Adrenal gland (tissue), 12 donors: ENCODE results near the gene PDE6G. TPM values are rescaled to one million over a fixed set of nuclear protein-coding genes. Genes with fewer than 3 reads are reported as not detected.

Experiments used
- DNase-seq, 7 donors: peaks; one replicate each; pipeline ENCODE4 v3.0.0-alpha.2; 2019 to 2020
- H3K27ac ChIP-seq, 5 donors: fragments of 200-600 bp; sonication (generic) in 4 of 5; 1 replicate in 3 of 5; 2 replicates in 2 of 5; pipeline versions ENCODE4 v1.5.1 to v1.8.0; 2016 to 2020; ENCODE audit warnings: mild to moderate bottlenecking in 1 of 5
- H3K27me3 ChIP-seq: fragments of 200-600 bp; 2 replicates; pipeline ENCODE4 v1.8.0; 2021
- H3K36me3 ChIP-seq, 2 donors: fragments of 200-600 bp; replicated peaks in 1 of 2; 1 replicate in 1 of 2; 2 replicates in 1 of 2; pipeline versions ENCODE4 v1.5.1 to v1.8.0; 2018 to 2022
- H3K4me1 ChIP-seq, 2 donors: fragments of 200-600 bp; replicated peaks in 1 of 2; 1 replicate in 1 of 2; 2 replicates in 1 of 2; pipeline versions ENCODE4 v1.5.1 to v1.8.0; 2018 to 2021
- H3K4me3 ChIP-seq, 4 donors: fragments of 200-600 bp; sonication (generic) in 3 of 4; one replicate each; pipeline ENCODE4 v1.5.1; 2016 to 2018
- H3K9me3 ChIP-seq, 3 donors: fragments of 200-600 bp; sonication (generic) in 1 of 3; replicated peaks in 1 of 3; 1 replicate in 2 of 3; 2 replicates in 1 of 3; pipeline versions ENCODE4 v1.5.1 to v1.8.0; 2016 to 2021
- CTCF ChIP-seq, 6 experiments: fragments of 450-650 bp in 4 of 6; fragments of 200-600 bp in 2 of 6; sonication (generic) in 1 of 6; IDR thresholded peaks; 1 replicate in 5 of 6; 2 replicates in 1 of 6; pipeline versions ENCODE4 v1.5.1 to v1.8.0; 2016 to 2021; ENCODE audit warnings: antibody characterized with exemption in 6 of 6, mild to moderate bottlenecking in 2 of 6, moderate library complexity in 1 of 6
- POLR2A ChIP-seq, 2 donors: fragments of 450-650 bp; IDR thresholded peaks; one replicate each; pipeline ENCODE4 v1.6.1; 2017; ENCODE audit warnings: antibody characterized with exemption in 2 of 2, mild to moderate bottlenecking in 2 of 2, moderate library complexity in 1 of 2
- WGBS, 4 donors: extraction: QIAGEN DNeasy Blood & Tissue Kit in 2 of 4; methylation state at CpG; one replicate each; pipeline versions ENCODE4 v1.1.5 to v1.1.7; 2013 to 2017; 5-methylcytosine and 5-hydroxymethylcytosine counted together
- intact Hi-C, 2 donors: fragments of 100-400 bp; cut with DNase I; formaldehyde crosslinking; loops; one replicate each; pipeline versions ENCODE4 v1.14.1 to v1.15.0; 2022 to 2023
- polyA plus RNA-seq, 3 donors: library from polyadenylated mRNA; stranded (reverse); fragments of 200-250 nt in 2 of 3; fragments of 350-450 nt in 1 of 3; fragmentation: Illumina TruSeq in 1 of 3; extraction: RNeasy Lipid Tissue Mini Kit (QIAGEN cat#74804) in 1 of 3; gene quantifications; one replicate each; pipeline ENCODE4 v1.2.3, GENCODE V29; 2013 to 2014
- total RNA-seq, 9 donors: library from RNA; depleted of rRNA in 4 of 9; stranded (reverse); fragments of >200 nt in 4 of 9; fragments of 120-200 nt in 1 of 9; fragmentation: NEBNext Ultra II Directional in 1 of 9; extraction: Animal tissue kit (Norgen Biotek cat#: 25700) in 1 of 9; gene quantifications; one replicate each; pipeline versions ENCODE4 v1.1.0 to v1.2.4, GENCODE V29; 2013 to 2023
- donor health status: healthy with polysubstance abuse.
- donor health status: Bipolar disorder and iron deficiency.
- donor health status: DM: yes; HTN: yes; CAD: no.
- donor health status: DM: no; HTN: no; CAD: no.
- donor health status: DM: no; HTN: no; CAD: no.
- donor health status: DM: yes; HTN: yes; CAD: no.

PDE6G gene
- total and polyA plus RNA-seq, 12 donors: 0.35 to 5.9 (median 1.8) TPM; not detected in 3

DNA sequence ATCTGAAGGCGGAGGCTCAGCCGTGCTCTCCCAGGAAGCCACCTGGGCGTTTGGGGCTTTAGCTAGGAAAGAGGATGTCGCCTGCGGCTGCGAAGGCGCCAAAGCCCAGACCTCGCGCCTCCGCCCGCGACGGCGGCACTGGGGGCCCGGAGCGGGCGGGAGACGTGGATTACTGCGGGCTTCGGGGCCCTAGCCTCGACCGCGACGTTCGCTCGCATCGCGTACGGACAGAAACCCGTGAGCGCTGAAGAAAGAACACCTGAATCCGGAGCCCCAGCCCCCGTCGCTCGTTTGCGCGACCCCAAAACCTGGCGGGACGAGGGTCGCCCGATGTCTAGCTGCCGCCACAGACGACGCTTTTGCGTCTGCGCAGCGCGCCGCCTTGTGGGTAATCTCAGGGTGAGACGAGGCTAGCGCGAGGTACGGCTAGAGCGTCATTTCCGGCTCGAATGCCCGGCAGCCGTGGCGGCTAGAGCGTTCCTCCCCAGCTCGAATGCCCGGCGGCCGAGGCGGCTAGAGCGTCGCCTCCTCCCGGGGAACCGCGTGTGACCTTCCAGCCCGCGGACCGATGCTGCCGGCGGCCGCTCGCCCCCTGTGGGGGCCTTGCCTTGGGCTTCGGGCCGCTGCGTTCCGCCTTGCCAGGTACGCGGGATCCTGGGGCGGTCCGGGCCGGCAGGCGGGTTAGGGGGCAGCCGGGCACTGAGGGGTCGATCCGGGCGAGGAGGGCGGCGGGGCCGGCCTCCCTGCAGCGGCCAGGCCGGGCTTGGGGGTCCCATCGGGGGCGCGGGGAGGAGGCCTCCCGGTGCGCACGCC is 46.8 kb upstream of the PDE6G start, which contains the start of gene MRPL12:
TSS of gene MRPL12 (plus strand) at position 434 of the 813 bp plus-strand sequence. CDS start at position 569, 135 bp downstream.
- WGBS, 4 donors: 1% methylated on average over 24 to 102 of the region's 102 CpGs

GRCh38 chr17:81701288-81702071 is 45.1 kb upstream of the PDE6G start:
- intact Hi-C loops: no loop called here
- DNase-seq: no peak
- H3K4me3 ChIP-seq: peak overlapping the region in 1 of 4 donors; percentile 68
- H3K27me3 ChIP-seq: no peaks in the 10 kb centered on the region
- H3K36me3 ChIP-seq: peaks cover 0 to 63% of the 10 kb centered on the region in 2 donors
- peaks cover 19 to 27% of the 10 kb centered on the region in 2 donors for H3K4me1 ChIP-seq
- TF ChIP-seq CTCF (IDR thresholded peaks at IDR 0.05): no peak
- no peak for TF ChIP-seq POLR2A (IDR thresholded peaks at IDR 0.05)
- WGBS, 4 donors: 59 to 69% (median 65%) methylated on average over 15 to 23 of the region's 23 CpGs
- no peaks in the 10 kb centered on the region for H3K9me3 ChIP-seq
- peak overlapping the region in 2 of 5 donors; percentile 92 to 96 for H3K27ac ChIP-seq

More for the DNA sequence above, 46.8 kb upstream of the PDE6G start, which contains the start of gene MRPL12:
- intact Hi-C loops: no loop called here
- Histone ChIP-seq H3K4me1 (peaks cover 19 to 27% of the 10 kb centered on the region in 2 donors), H3K4me3 (peak within 1 kb of the TSS; percentile 46 to 96 (median 70)), H3K36me3 (peaks cover 0 to 61% of the 10 kb centered on the region in 2 donors), H3K9me3 (no peaks in the 10 kb centered on the region), H3K27me3 (no peaks in the 10 kb centered on the region), H3K27ac (peak within 1 kb of the TSS; percentile 73 to 100 (median 92))
- peak; percentile 90 to 96 (median 93) for DNase-seq
- peak in 4 of 6 experiments; percentile 18 to 49 (median 41) for TF ChIP-seq CTCF (IDR thresholded peaks at IDR 0.05)
- peak; percentile 80 to 94 for TF ChIP-seq POLR2A (IDR thresholded peaks at IDR 0.05)

- WGBS, 4 donors: 81 to 89% (median 85%) methylated on average over 15 to 25 of the region's 25 CpGs
Measured at GRCh38 chr17:81700353-81701287, 44.3 kb upstream of the PDE6G start.

More at GRCh38 chr17:81700353-81701287, 44.3 kb upstream of the PDE6G start:
- TF ChIP-seq CTCF (IDR thresholded peaks at IDR 0.05) (no peak), POLR2A (IDR thresholded peaks at IDR 0.05) (no peak)
- no peak overlapping the region for H3K27ac ChIP-seq
- peaks cover 19 to 27% of the 10 kb centered on the region in 2 donors for H3K4me1 ChIP-seq
- no peaks in the 10 kb centered on the region for H3K9me3 ChIP-seq
- H3K4me3 ChIP-seq: no peak overlapping the region
- H3K27me3 ChIP-seq: no peaks in the 10 kb centered on the region
- intact Hi-C loops: no loop called here
- H3K36me3 ChIP-seq: peaks cover 0 to 63% of the 10 kb centered on the region in 2 donors
- DNase-seq: no peak
